Stimulated activated effector memory CD8-positive, alpha-beta T cell treated with anti-CD3 and anti-CD28 coated beads, Interleukin-12 subunit alpha, Interleukin-12 subunit beta, amount 100 ng/mL, for 72 hours (primary cell): ENCODE results near the gene CYTH4.
"Not testable (repeated sequence)": the region's sequence is repeated elsewhere in the genome, so short reads cannot be mapped to it uniquely, and the experiment has no call there.

Source experiments
- ATAC-seq: fragments of 150-1000 bp; cut with Tn5 transposase; 2 replicates; pipeline ENCODE4 v1.10.0; 2021
- DNase-seq, 2 donors: peaks; one replicate each; pipeline ENCODE4 v3.0.0; 2021 to 2022; ENCODE audit warnings: low spot score in 2 of 2
- H3K27ac Mint-ChIP-seq: one replicate; pipeline ENCODE4 v1.8.0; 2022; ENCODE audit warnings: mild to moderate bottlenecking, mixed read lengths
- H3K36me3 Mint-ChIP-seq: one replicate; pipeline ENCODE4 v1.8.0; 2022; ENCODE audit warnings: mild to moderate bottlenecking, mixed read lengths
- H3K4me1 Mint-ChIP-seq: one replicate; pipeline ENCODE4 v1.8.0; 2022; ENCODE audit warnings: mixed read lengths
- H3K4me3 Mint-ChIP-seq: one replicate; pipeline ENCODE4 v1.8.0; 2022; ENCODE audit warnings: mild to moderate bottlenecking, mixed read lengths
- H3K9me3 Mint-ChIP-seq: one replicate; pipeline ENCODE4 v1.8.0; 2022; ENCODE audit warnings: mixed read lengths

CYTH4 gene

GRCh38 chr22:37316405-37316804, 34.1 kb downstream of the CYTH4 start:
- H3K4me3 Mint-ChIP-seq = no peak overlapping the region
- peaks cover 69% of the 10 kb centered on the region for H3K4me1 Mint-ChIP-seq
- ATAC-seq (peak; percentile 36), DNase-seq (no peak)
- H3K9me3 Mint-ChIP-seq = no peaks in the 10 kb centered on the region
- peak overlapping the region; percentile 79 for H3K27ac Mint-ChIP-seq
- H3K36me3 Mint-ChIP-seq = peaks cover 86% of the 10 kb centered on the region

GRCh38 chr22:37316875-37317371, 34.6 kb downstream of the CYTH4 start:
- Mint-ChIP-seq H3K27ac (peak overlapping the region; percentile 79), H3K9me3 (no peaks in the 10 kb centered on the region), H3K4me3 (no peak overlapping the region), H3K36me3 (peaks cover 80% of the 10 kb centered on the region), H3K4me1 (peaks cover 67% of the 10 kb centered on the region)
- peak; percentile 77 for ATAC-seq
- peak; percentile 58 to 84 for DNase-seq

- DNase-seq (no peak), ATAC-seq (no peak)
- Mint-ChIP-seq H3K4me1 (peaks cover 58% of the 10 kb centered on the region), H3K9me3 (no peaks in the 10 kb centered on the region), H3K36me3 (peaks cover 72% of the 10 kb centered on the region), H3K4me3 (no peak overlapping the region), H3K27ac (peak overlapping the region; percentile 93)
Observed at GRCh38 chr22:37317698-37318210, 35.4 kb downstream of the CYTH4 start.

- peak overlapping the region; percentile 93 for H3K27ac Mint-ChIP-seq
- H3K4me3 Mint-ChIP-seq = no peak overlapping the region
- ATAC-seq (no peak), DNase-seq (no peak)
- H3K36me3 Mint-ChIP-seq = peaks cover 64% of the 10 kb centered on the region
- H3K4me1 Mint-ChIP-seq = peaks cover 51% of the 10 kb centered on the region
- H3K9me3 Mint-ChIP-seq = no peaks in the 10 kb centered on the region
Observed at GRCh38 chr22:37318364-37319109, 36.2 kb downstream of the CYTH4 start.

- ATAC-seq (no peak), DNase-seq (no peak)
- peaks cover 41% of the 10 kb centered on the region for H3K4me1 Mint-ChIP-seq
- peak overlapping the region; percentile 93 for H3K27ac Mint-ChIP-seq
- H3K36me3 Mint-ChIP-seq = peaks cover 55% of the 10 kb centered on the region
- no peaks in the 10 kb centered on the region for H3K9me3 Mint-ChIP-seq
- H3K4me3 Mint-ChIP-seq = no peak overlapping the region
Observed at GRCh38 chr22:37319469-37319868, 37.2 kb downstream of the CYTH4 start.

GRCh38 chr22:37320726-37321677, 38.7 kb downstream of the CYTH4 start:
- H3K27ac Mint-ChIP-seq = peak overlapping the region; percentile 59
- H3K4me3 Mint-ChIP-seq = no peak overlapping the region
- ATAC-seq (no peak), DNase-seq (no peak)
- H3K9me3 Mint-ChIP-seq = no peaks in the 10 kb centered on the region
- peaks cover 41% of the 10 kb centered on the region for H3K36me3 Mint-ChIP-seq
- H3K4me1 Mint-ChIP-seq = peaks cover 29% of the 10 kb centered on the region

- H3K27ac Mint-ChIP-seq = no peak overlapping the region
- no peaks in the 10 kb centered on the region for H3K4me1 Mint-ChIP-seq
- H3K36me3 Mint-ChIP-seq = peaks cover 12% of the 10 kb centered on the region
- no peak overlapping the region for H3K4me3 Mint-ChIP-seq
- no peak for ATAC-seq
- no peak for DNase-seq
- H3K9me3 Mint-ChIP-seq = no peaks in the 10 kb centered on the region
Observed at GRCh38 chr22:37324340-37325038, 42.2 kb downstream of the CYTH4 start.

GRCh38 chr22:37325039-37325395, 42.7 kb downstream of the CYTH4 start:
- ATAC-seq = no peak
- no peak for DNase-seq
- H3K4me3 Mint-ChIP-seq = no peak overlapping the region
- H3K9me3 Mint-ChIP-seq = no peaks in the 10 kb centered on the region
- peaks cover under 1% of the 10 kb centered on the region for H3K4me1 Mint-ChIP-seq
- no peak overlapping the region for H3K27ac Mint-ChIP-seq
- peaks cover 6% of the 10 kb centered on the region for H3K36me3 Mint-ChIP-seq

GRCh38 chr22:37326726-37327125, 44.4 kb downstream of the CYTH4 start:
- H3K9me3 Mint-ChIP-seq = no peaks in the 10 kb centered on the region
- no peak overlapping the region for H3K4me3 Mint-ChIP-seq
- peaks cover 11% of the 10 kb centered on the region for H3K4me1 Mint-ChIP-seq
- no peak for ATAC-seq
- H3K36me3 Mint-ChIP-seq = peaks cover 6% of the 10 kb centered on the region
- no peak overlapping the region for H3K27ac Mint-ChIP-seq
- DNase-seq = no peak

- Mint-ChIP-seq H3K9me3 (no peaks in the 10 kb centered on the region), H3K4me3 (no peak overlapping the region), H3K36me3 (peaks cover 6% of the 10 kb centered on the region), H3K27ac (no peak overlapping the region), H3K4me1 (peaks cover 13% of the 10 kb centered on the region)
- ATAC-seq = no peak
- DNase-seq = no peak
Observed at GRCh38 chr22:37328017-37328416, 45.7 kb downstream of the CYTH4 start.

GRCh38 chr22:37328538-37329237, 46.4 kb downstream of the CYTH4 start:
- H3K36me3 Mint-ChIP-seq, H3K4me3 Mint-ChIP-seq, DNase-seq, H3K9me3 Mint-ChIP-seq, ATAC-seq: not testable (repeated sequence)
- Mint-ChIP-seq H3K4me1 (peaks cover 13% of the 10 kb centered on the region), H3K27ac (peak overlapping the region; percentile 18)

- Mint-ChIP-seq H3K27ac (peak overlapping the region; percentile 18), H3K4me3 (no peak overlapping the region), H3K9me3 (no peaks in the 10 kb centered on the region), H3K36me3 (peaks cover 6% of the 10 kb centered on the region), H3K4me1 (peaks cover 13% of the 10 kb centered on the region)
- DNase-seq (no peak), ATAC-seq (peak; percentile 38)
Observed at GRCh38 chr22:37329238-37330140, 47.2 kb downstream of the CYTH4 start.

GRCh38 chr22:37330200-37331033, 48.1 kb downstream of the CYTH4 start:
- peak; percentile 79 for ATAC-seq
- H3K4me3 Mint-ChIP-seq = no peak overlapping the region
- H3K4me1 Mint-ChIP-seq = peaks cover 18% of the 10 kb centered on the region
- peaks cover 6% of the 10 kb centered on the region for H3K36me3 Mint-ChIP-seq
- H3K27ac Mint-ChIP-seq = peak overlapping the region; percentile 18
- DNase-seq = peak in 1 of 2 donors; percentile 65
- H3K9me3 Mint-ChIP-seq = no peaks in the 10 kb centered on the region
